GM18861 (cell line): Measurements from ENCODE around the gene HHAT.

Experiments
- ATAC-seq: cut with Tn5 transposase; IDR thresholded peaks from one replicate; pipeline ENCODE4 v1.9.1; 2021; ENCODE audit not compliant: unreplicated experiment

The HHAT gene

GRCh38 chr1:210477328-210477924, 148.7 kb downstream of the HHAT start:
- ATAC-seq = no peak

GRCh38 chr1:210478820-210479219, 150.1 kb downstream of the HHAT start:
- no peak for ATAC-seq

GRCh38 chr1:210482491-210482890, 153.8 kb downstream of the HHAT start:
- ATAC-seq = no peak

- ATAC-seq = no peak
Observed at GRCh38 chr1:210482945-210483617, 154.4 kb downstream of the HHAT start.

GRCh38 chr1:210483821-210484220, 155.1 kb downstream of the HHAT start:
- ATAC-seq = no peak

- no peak for ATAC-seq
Observed at GRCh38 chr1:210487021-210487420, 158.3 kb downstream of the HHAT start.

GRCh38 chr1:210489491-210489890, 160.8 kb downstream of the HHAT start:
- ATAC-seq = no peak

GRCh38 chr1:210490781-210491180, 162.1 kb downstream of the HHAT start:
- no peak for ATAC-seq

GRCh38 chr1:210496063-210496462, 167.4 kb downstream of the HHAT start:
- no peak for ATAC-seq

GRCh38 chr1:210499956-210500355, 171.3 kb downstream of the HHAT start:
- no peak for ATAC-seq

GRCh38 chr1:210500831-210501230, 172.1 kb downstream of the HHAT start:
- ATAC-seq = no peak

- ATAC-seq = no peak
Observed at GRCh38 chr1:210504286-210504685, 175.6 kb downstream of the HHAT start.

- ATAC-seq = no peak
Observed at GRCh38 chr1:210505601-210506496, 177.1 kb downstream of the HHAT start.

GRCh38 chr1:210506689-210507088, 178.0 kb downstream of the HHAT start:
- no peak for ATAC-seq

GRCh38 chr1:210516092-210516656, 187.5 kb downstream of the HHAT start:
- ATAC-seq = no peak

GRCh38 chr1:210516697-210517459, 188.2 kb downstream of the HHAT start:
- ATAC-seq = no peak

- no peak for ATAC-seq
Observed at GRCh38 chr1:210523830-210524229, 195.1 kb downstream of the HHAT start.

GRCh38 chr1:210525716-210526454, 197.2 kb downstream of the HHAT start:
- no peak for ATAC-seq

GRCh38 chr1:210527091-210527490, 198.4 kb downstream of the HHAT start:
- no peak for ATAC-seq
